HG03280 (cell line): ENCODE measurements around the gene NKD1.

Experiments
- ATAC-seq: cut with Tn5 transposase; IDR thresholded peaks from one replicate; pipeline ENCODE4 v1.9.1; 2021; ENCODE audit warnings: mild to moderate bottlenecking, moderate library complexity; ENCODE audit not compliant: unreplicated experiment

Gene NKD1

GRCh38 chr16:50519001-50519400, 29.2 kb upstream of the NKD1 start:
- no peak for ATAC-seq

GRCh38 chr16:50519602-50520001, 28.6 kb upstream of the NKD1 start:
- no peak for ATAC-seq

GRCh38 chr16:50520451-50521245, 27.5 kb upstream of the NKD1 start:
- no peak for ATAC-seq

GRCh38 chr16:50521246-50521900, 26.8 kb upstream of the NKD1 start:
- ATAC-seq, result no peak

GRCh38 chr16:50522324-50522723, 25.9 kb upstream of the NKD1 start:
- no peak for ATAC-seq

- no peak for ATAC-seq
Observed at GRCh38 chr16:50523710-50524109, 24.5 kb upstream of the NKD1 start.

- no peak for ATAC-seq
Observed at GRCh38 chr16:50525262-50525661, 22.9 kb upstream of the NKD1 start.

- no peak for ATAC-seq
Observed at GRCh38 chr16:50525716-50526115, 22.5 kb upstream of the NKD1 start.

GRCh38 chr16:50526249-50526648, 21.9 kb upstream of the NKD1 start:
- no peak for ATAC-seq

- ATAC-seq, result no peak
Observed at GRCh38 chr16:50526796-50527195, 21.4 kb upstream of the NKD1 start.

- no peak for ATAC-seq
Observed at GRCh38 chr16:50528820-50529219, 19.4 kb upstream of the NKD1 start.

- ATAC-seq, result no peak
Observed at GRCh38 chr16:50529334-50529733, 18.9 kb upstream of the NKD1 start.

- no peak for ATAC-seq
Observed at GRCh38 chr16:50530277-50531236, 17.6 kb upstream of the NKD1 start.

GRCh38 chr16:50531359-50531758, 16.8 kb upstream of the NKD1 start:
- ATAC-seq, result no peak

- no peak for ATAC-seq
Observed at GRCh38 chr16:50531901-50532300, 16.3 kb upstream of the NKD1 start.

GRCh38 chr16:50532576-50532975, 15.6 kb upstream of the NKD1 start:
- ATAC-seq, result no peak

- no peak for ATAC-seq
Observed at GRCh38 chr16:50533317-50533716, 14.9 kb upstream of the NKD1 start.

- no peak for ATAC-seq
Observed at GRCh38 chr16:50534091-50534490, 14.1 kb upstream of the NKD1 start.

GRCh38 chr16:50534556-50534955, 13.6 kb upstream of the NKD1 start:
- ATAC-seq, result no peak

GRCh38 chr16:50534958-50535357, 13.2 kb upstream of the NKD1 start:
- ATAC-seq, result no peak

- ATAC-seq, result no peak
Observed at GRCh38 chr16:50535506-50536257, 12.5 kb upstream of the NKD1 start.
